NCI-H774 (cell line): ENCODE results near the gene VAT1.
"Not testable (repeated sequence)": the region's sequence is repeated elsewhere in the genome, so short reads cannot be mapped to it uniquely, and the experiment has no call there.

Experiments used
- DNase-seq: peaks from one replicate; lab custom pipeline; 2025; lab: John Stamatoyannopoulos, UW

VAT1 gene

GRCh38 chr17:43006639-43007551, 15.3 kb downstream of the VAT1 start, which contains the start of gene IFI35:
TSS of gene IFI35 (plus strand) at chr17:43006784. CDS start at chr17:43006948, 164 bp downstream.
- DNase-seq, result peak; percentile 77

DNA sequence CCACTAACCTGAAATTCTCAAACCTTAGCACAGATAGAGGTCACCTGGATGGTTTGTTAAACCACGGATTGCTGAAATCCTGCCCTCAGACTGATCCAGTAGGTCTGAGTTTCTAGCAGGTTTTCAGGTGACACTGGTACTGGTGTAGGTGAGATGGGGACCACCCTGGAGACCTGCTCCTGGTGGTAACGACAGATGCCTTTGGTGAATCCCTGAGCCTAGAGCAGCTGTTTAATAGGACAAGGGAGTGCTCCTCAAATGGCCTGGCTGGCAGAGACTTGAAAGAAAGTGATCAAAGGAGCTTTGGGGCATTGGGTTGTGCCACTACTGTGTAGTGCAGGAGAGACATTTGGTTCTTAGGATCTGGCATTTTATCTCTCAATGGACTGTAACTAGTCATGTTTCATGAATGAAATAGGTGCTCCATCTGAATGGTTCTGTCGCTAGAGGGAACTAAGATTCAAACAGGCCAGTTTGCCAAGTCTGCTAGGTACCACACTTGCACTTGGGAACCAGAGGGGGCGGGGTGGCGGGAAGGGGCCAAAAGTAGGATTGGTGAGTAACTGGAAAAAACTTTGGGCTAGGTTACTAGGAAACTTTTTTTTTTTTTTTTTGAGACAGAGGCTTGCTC, 18.5 kb downstream of the VAT1 start:
- DNase-seq, result no peak

- not testable (repeated sequence) for DNase-seq
Measured at GRCh38 chr17:43000894-43001293, 21.3 kb downstream of the VAT1 start.

GRCh38 chr17:42999003-42999525, 23.1 kb downstream of the VAT1 start:
- no peak for DNase-seq

- peak; percentile 100 for DNase-seq
Measured at GRCh38 chr17:42997984-42998938, 23.9 kb downstream of the VAT1 start, which contains the start of gene RPL27. TSS of gene RPL27 (plus strand) at chr17:42998419. CDS start at chr17:42998751, 332 bp downstream.

DNA sequence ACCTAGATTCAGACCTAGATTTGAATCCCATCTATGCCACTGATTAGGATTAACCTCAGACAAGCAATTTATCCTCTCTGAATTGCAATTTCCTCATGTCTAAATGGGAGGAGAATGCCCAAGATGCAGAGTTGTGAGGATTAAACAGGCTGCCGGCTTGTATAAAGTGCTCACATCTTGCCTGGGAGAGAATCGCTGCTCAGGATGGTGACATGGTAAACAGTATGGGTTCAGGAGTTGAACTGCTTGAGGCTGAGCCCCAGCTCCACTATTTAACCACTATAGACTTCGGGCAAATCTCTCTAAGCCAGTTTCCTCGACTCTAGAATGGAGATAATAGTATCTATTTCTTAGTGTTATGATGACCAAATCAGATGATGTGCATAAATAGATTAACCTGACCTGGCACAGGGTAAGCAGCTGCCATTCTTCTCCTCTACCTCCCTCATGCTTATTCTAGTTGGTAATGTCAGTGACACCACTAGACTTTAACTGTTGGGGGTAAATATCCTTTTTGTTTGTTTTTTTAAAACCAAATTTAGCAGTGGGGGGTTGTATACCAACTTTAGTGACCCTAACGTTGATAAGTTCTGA, 24.7 kb downstream of the VAT1 start:
- peak; percentile 48 for DNase-seq

DNA sequence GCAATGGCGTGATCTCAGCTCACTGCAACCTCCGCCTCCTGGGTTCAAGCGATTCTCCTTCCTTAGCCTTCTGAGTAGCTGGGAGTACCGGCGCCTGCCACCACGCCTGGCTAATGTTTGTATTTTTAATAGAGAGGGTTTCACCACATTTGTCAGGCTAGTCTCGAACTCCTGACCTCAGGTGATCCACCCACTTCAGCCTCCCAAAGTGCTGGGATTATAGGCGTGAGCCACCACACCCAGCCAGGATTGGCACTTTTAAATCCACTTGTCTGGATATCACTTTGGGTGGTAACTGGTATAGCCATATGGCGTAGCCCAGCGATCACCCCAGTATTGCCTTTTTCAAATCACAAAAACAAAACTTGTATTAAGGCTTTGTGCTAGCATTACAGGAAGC, 28.3 kb downstream of the VAT1 start:
- not testable (repeated sequence) for DNase-seq

DNA sequence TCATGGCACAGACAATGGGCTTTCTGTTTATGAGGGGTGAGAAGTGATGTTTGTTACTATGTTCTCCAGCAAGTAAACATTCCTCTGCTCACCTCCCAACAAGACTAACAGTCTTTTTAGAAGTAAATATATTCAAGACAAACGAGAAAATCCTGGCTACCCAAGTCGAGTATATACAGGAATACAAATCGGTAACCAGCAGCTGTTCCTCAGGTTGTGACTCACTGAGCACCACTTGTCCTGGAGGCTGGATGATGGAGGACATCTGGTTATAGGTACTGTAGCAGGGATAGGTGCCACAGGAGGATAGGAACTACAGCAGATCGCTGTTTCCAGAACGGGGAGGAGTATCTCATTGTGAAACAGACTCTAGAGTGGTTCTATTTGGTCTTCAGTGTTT, 29.3 kb downstream of the VAT1 start:
- DNase-seq, result no peak

DNA sequence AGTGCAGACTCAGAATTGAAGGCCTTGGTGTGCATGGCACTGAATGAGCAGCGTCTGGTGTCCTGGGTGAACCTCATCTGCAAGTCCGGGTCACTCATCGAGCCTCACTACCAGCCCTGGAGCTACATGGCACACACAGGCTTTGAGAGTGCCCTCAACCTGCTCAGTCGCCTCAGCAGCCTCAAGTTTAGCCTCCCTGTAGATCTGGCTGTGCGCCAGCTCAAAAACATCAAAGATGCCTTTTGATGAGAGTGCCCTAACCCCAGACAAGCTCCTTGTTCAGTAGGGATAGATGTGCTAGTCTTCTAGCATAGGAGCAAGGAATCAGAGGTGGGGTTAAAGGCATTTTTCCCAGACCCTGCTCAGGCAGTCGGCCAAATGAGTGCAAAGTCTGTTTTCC, 30.7 kb downstream of the VAT1 start:
- DNase-seq, result no peak

DNA sequence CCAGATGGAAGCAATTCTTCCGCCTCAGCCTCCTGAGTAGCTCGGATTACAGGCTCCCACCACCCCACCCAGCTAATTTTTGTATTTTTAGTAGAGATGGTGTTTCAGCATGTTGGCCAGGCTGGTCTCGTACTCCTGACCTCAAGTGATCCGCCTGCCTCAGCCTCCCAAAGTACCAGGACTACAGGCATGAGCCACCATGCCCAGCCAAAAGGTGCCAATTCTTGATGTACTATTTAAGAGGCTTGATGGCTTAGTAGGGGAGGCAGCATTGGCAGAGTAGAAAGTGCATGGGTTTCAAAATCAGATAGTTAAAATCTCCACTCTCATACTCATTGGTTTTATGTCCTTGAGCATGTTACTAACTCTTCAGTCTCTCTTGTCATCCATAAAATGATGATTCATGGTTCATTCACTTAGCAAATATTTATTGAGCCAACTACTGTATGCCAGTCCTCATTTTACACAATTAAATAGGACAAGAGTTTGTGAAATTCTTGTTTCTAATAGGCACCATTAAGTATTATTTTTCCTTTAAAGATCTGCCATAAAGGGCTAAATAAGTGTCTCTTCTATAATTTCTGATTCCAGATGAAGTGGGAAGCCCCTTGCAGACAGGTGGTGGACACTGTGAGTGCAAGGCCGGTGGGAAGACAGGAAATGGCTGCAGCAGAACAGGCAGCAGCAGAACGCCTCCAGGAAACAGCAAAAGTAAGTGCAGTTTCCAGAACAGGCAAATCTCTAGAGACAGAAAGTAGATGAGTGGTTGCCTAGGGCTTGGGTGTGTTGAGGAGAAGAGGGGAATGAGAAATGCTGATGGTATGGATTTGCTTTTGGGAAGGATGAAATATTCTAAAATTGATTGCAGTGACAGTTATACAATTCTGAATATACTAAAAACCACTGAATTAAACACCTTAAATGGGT, 32.2 kb downstream of the VAT1 start:
- DNase-seq, result no peak

- no peak for DNase-seq
Measured at GRCh38 chr17:42989141-42989540, 33.0 kb downstream of the VAT1 start.

DNA sequence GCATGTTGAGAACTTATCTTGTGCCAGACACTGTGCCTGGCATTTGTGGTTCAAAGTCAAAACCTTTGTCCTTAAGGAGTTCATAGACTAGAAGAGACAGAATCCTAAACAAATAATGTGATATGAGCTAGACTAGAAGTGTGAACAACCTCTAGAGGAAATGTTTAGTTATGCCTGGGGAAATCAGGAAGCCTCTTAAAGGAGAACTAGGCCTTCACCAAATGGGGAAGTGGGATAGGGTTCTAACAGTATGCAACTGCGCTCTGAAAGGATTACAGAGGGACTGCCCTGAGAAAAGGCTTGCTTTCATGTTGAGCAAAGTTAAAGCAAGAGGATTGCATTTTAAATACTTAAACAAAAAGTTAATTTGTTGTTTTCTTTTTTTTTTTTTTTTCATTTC, 37.0 kb downstream of the VAT1 start:
- no peak for DNase-seq

- no peak for DNase-seq
Measured at GRCh38 chr17:42982266-42982665, 39.9 kb downstream of the VAT1 start.

GRCh38 chr17:42980766-42981397, 41.3 kb downstream of the VAT1 start:
- peak; percentile 65 for DNase-seq

- DNase-seq, result peak; percentile 96
Measured at GRCh38 chr17:42980274-42980765, 41.9 kb downstream of the VAT1 start, which contains the start of gene RUNDC1. TSS of gene RUNDC1 (plus strand) at chr17:42980565. CDS start at chr17:42980577, 12 bp downstream.

DNA sequence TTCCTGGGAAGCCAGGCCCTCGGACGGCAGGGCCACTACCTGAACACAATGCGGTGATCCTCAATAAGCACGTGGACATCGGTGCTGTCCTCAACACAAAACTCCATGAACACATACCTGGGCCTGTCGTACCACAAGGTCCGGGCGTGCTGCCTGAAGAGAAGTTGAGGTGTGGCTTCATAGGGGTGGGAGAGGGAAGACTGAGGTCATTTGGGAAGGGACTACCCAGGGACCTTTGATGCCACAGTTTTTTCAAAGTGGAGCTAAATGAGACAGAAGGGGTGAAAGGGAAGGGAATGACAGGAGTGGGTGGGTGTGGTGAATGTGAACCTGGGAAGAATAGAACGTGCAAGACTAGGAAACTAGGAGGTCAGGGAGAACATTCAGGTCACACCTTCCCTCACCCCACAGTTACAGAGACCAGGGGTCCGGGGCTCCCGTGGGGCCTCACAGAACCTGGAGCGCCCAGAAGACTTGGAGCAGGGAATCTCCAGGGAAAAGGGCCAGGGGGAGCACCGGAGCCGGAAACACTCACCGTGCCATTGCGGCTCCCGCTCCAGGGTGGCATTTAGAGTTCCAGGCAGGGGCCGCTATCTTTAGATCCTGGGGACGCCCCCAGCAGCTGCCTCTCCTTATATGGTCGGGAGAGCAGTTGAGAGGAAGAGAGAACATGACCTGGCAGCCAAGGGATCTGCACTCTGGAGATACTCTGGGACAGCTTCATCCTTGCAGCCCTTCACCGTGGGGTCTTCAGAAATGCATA, 42.5 kb downstream of the VAT1 start, which contains the start of gene PTGES3L:
Gene PTGES3L, minus strand, starts transcription at position 570 of the 763 bp plus-strand sequence. Its CDS starts 27 bp downstream, at position 543.
- peak; percentile 73 for DNase-seq

DNA sequence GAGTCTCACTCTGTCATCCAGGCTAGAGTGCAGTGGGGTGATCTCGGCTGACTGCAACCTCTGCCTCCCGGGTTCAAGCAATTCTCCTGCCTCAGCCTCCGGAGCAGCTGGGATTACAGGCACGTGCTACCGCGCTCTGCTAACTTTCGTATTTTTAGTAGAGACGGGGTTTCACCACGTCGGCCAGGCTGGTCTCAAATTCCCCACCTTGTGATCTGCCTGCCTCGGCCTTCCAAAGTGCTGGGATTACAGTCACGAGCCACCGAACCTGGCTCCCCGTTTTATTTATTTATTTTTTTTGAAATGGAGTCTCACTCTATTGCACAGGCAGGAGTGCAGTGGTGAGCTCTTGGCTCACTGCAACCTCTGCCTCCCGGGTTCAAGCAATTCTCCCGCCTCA, 46.5 kb downstream of the VAT1 start:
- DNase-seq, result not testable (repeated sequence)

- DNase-seq, result no peak
Measured at GRCh38 chr17:42975265-42975664, 46.9 kb downstream of the VAT1 start.
